ENCODE results near the gene PDCD7.
A peak's percentile ranks its signal among the peaks of the same experiment; 100 is the strongest.
"Not testable (repeated sequence)": the region's sequence is repeated elsewhere in the genome, so short reads cannot be mapped to it uniquely, and the experiment has no call there.

Gene PDCD7

GRCh38 chr15:65133548-65134200 is at the start of gene PDCD7:
TSS of gene PDCD7 (minus strand) at chr15:65133808. CDS start at chr15:65133781, 27 bp downstream.
- DNase-seq (ENCODE audit: low spot score) = peak; percentile 100

GRCh38 chr15:65182538-65182937 is 48.9 kb upstream of the PDCD7 start:
- DNase-seq (ENCODE audit: low spot score) = no peak

GRCh38 chr15:65181582-65182353 is 48.2 kb upstream of the PDCD7 start:
- DNase-seq (ENCODE audit: low spot score) = not testable (repeated sequence)

GRCh38 chr15:65180167-65180566 is 46.6 kb upstream of the PDCD7 start:
- DNase-seq (ENCODE audit: low spot score) = no peak

- no peak for DNase-seq (ENCODE audit: low spot score)
These were observed 44.3 kb upstream of the PDCD7 start for GRCh38 chr15:65177901-65178300.

- DNase-seq (ENCODE audit: low spot score) = no peak
These were observed 42.4 kb upstream of the PDCD7 start for GRCh38 chr15:65176056-65176455.

GRCh38 chr15:65175511-65175910 is 41.9 kb upstream of the PDCD7 start:
- DNase-seq (ENCODE audit: low spot score) = no peak

GRCh38 chr15:65174509-65174908 is 40.9 kb upstream of the PDCD7 start:
- DNase-seq (ENCODE audit: low spot score) = no peak

GRCh38 chr15:65172531-65172930 is 38.9 kb upstream of the PDCD7 start:
- no peak for DNase-seq (ENCODE audit: low spot score)

GRCh38 chr15:65171428-65171827 is 37.8 kb upstream of the PDCD7 start:
- no peak for DNase-seq (ENCODE audit: low spot score)

GRCh38 chr15:65165875-65166274 is 32.3 kb upstream of the PDCD7 start:
- DNase-seq (ENCODE audit: low spot score) = no peak

- no peak for DNase-seq (ENCODE audit: low spot score)
These were observed 30.5 kb upstream of the PDCD7 start for GRCh38 chr15:65164139-65164538.

- no peak for DNase-seq (ENCODE audit: low spot score)
These were observed 29.4 kb upstream of the PDCD7 start for GRCh38 chr15:65163041-65163440.

- no peak for DNase-seq (ENCODE audit: low spot score)
These were observed 23.1 kb upstream of the PDCD7 start for GRCh38 chr15:65156692-65157091.

- DNase-seq (ENCODE audit: low spot score) = no peak
These were observed 21.1 kb upstream of the PDCD7 start for GRCh38 chr15:65154720-65155119.

GRCh38 chr15:65147902-65148301 is 14.3 kb upstream of the PDCD7 start:
- DNase-seq (ENCODE audit: low spot score) = no peak

GRCh38 chr15:65146438-65146837 is 12.8 kb upstream of the PDCD7 start:
- DNase-seq (ENCODE audit: low spot score) = no peak

GRCh38 chr15:65138631-65139030 is 5.0 kb upstream of the PDCD7 start:
- not testable (repeated sequence) for DNase-seq (ENCODE audit: low spot score)

- DNase-seq (ENCODE audit: low spot score) = not testable (repeated sequence)
These were observed 4.3 kb upstream of the PDCD7 start for GRCh38 chr15:65137893-65138292.

- DNase-seq (ENCODE audit: low spot score) = not testable (repeated sequence)
These were observed 3.5 kb upstream of the PDCD7 start for GRCh38 chr15:65137089-65137488.

GRCh38 chr15:65134538-65134937 is 930 bp upstream of the PDCD7 start:
- no peak for DNase-seq (ENCODE audit: low spot score)

GRCh38 chr15:65132878-65133547 is 595 bp downstream of the PDCD7 start:
- DNase-seq (ENCODE audit: low spot score) = peak; percentile 91

GRCh38 chr15:65130941-65131340 is 2.7 kb downstream of the PDCD7 start:
- DNase-seq (ENCODE audit: low spot score) = peak; percentile 29

Measured in iPS-NIHi11 (cell line).